ENCODE data around the gene CSTPP1.
"Not testable (repeated sequence)": the region's sequence is repeated elsewhere in the genome, so short reads cannot be mapped to it uniquely, and the experiment has no call there.

The CSTPP1 gene

GRCh38 chr11:46961041-46961440 lies 24.5 kb downstream of the CSTPP1 start:
- DNase-seq = no peak

GRCh38 chr11:46961886-46962285 lies 25.3 kb downstream of the CSTPP1 start:
- not testable (repeated sequence) for DNase-seq

DNA sequence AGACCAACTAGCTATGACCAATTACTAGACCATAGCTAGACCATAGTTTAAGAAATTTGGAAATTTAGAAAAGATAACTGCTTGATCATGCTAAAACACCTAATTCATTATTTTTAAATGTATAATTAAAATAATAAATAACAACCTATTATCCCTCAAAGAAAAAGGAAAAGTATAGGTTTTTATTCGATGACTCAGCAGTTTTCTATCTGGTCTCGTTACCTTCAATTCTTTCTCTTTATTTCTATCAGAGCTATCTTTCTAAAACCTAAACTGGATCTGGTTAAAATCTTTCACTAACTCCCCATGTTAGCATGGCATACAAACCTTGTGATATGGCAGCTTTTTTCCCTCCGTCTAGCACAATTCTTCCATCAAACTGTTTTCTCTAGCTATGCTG lies 27.3 kb downstream of the CSTPP1 start:
- DNase-seq = no peak

DNA sequence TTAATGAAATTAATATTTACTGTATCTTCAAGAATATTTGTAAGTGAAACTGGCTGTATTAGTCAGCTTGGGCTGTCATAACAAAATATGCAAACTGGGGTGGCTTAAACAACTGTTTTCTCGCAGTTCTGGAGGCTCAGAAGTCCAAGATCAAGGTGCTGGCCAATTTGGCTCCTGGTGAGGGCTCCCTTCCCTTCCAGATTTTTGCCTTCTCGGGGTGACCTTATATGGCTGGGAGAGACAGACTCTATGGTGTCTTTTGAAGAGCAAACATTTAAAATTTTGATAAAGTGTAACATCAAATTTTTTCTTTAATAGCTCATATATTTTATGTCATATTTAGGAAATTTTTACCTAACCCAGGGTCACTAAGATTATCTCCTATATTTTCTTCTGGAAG lies 30.2 kb downstream of the CSTPP1 start:
- no peak for DNase-seq

DNA sequence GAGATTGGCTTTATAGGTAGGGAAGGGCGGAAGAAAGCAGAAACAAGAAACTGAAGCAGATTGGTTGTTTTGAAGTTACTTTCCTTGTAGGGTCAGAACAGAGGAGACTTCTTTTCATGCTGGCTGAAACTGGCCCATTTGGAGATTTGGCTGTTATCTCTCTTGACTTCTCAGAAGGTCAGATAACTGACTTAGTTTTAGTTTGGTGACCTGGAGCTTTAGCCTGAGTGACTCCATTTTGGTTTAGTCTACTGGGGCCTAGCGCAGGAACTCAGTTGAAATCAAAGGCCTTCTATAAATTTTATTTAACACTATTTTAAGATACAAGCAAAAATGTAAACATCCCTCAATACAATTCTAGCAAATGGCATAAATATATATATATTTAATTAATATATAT lies 31.4 kb downstream of the CSTPP1 start:
- no peak for DNase-seq

GRCh38 chr11:46969379-46969778 lies 32.8 kb downstream of the CSTPP1 start:
- DNase-seq = no peak

GRCh38 chr11:46970913-46971625 lies 34.5 kb downstream of the CSTPP1 start:
- DNase-seq = no peak

DNA sequence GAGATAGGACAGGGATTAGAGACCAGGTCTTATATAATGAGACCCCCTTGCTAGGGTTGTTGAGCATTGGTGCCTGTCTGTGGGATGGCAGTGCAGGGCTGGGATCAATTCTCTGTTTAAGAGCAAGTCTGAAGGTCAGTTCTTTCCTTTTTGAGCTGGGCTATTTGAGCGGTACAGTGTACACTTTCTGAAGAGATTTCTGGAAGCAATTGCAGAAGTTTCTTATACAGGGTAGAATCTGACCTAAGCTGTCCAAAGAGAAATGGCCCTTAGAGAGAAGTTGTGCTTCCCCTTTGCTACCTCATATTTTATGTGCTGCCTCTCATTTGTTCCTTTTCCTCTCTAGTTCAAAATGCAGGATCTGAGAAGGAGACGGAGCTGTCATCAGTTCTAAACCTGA lies 35.8 kb downstream of the CSTPP1 start:
- no peak for DNase-seq

- DNase-seq = no peak
Measured at GRCh38 chr11:46972821-46973220, 36.3 kb downstream of the CSTPP1 start.

DNA sequence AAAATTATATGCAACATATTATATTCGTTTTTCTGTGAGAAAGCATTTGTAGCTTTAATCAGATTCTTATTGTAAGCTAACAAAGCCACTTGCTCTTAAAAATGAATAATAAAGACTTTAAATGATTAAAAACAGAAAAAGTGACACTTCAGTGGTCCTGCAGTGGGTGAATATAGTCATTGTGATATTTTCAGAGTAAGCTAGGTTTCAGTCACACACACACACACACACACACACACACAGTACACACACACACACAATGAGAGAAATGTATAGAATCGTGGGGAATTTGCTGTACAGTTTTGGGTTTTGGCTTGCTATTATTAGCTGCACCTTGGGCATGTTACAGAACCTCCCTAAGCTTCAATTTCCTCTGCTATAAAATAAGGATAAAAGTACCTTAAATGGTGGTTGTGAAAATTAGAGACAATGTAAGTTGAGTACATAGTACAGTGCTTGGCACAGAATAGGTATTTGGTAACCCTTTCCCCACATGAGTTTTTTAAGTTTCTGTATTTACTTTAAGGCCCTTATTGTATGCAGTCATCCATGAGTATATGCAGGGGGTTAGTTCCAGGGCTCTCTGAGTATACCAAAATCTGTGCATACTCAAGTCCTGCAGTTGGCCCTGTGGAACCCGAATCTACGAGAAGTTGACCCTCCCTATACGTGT lies 39.8 kb downstream of the CSTPP1 start:
- no peak for DNase-seq

DNA sequence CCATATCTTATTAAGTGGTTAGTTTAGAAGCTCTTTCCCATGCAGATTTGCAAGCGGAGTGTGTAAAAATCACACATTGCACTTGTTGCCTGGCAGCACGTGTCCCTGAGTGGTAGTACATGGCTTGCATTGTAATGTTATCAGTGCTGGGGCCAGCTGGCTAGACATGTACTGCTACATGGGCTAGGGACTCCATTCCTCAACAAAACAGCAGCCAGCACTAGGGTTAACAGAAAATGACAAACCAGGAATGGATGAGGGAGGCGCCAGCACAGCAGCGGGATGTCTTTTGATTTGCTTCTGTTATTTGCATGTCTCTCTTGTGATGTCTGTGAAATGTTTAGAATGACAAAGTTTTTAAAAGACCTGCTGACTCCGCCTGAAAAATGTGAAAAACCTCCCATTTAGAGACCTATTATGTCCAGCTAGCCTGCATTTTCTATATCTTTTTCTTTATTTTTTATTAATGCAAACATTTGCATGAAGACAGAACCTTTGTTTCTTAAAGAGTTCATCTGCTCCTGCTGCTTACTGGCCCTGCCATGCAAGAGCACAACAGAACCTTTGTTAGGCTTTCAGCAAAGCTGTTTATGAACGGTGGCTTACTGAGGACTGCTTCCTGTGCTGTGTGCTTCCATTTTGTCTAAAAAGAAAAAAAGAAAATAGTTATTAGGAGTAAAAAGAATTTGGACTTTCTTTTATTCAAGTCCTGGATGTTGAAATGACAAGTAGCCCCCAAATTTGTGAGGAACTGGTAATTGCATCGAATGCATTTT lies 40.7 kb downstream of the CSTPP1 start:
- DNase-seq = no peak

GRCh38 chr11:46978005-46978491 lies 41.5 kb downstream of the CSTPP1 start:
- DNase-seq = no peak

GRCh38 chr11:46979358-46979757 lies 42.8 kb downstream of the CSTPP1 start:
- no peak for DNase-seq

DNA sequence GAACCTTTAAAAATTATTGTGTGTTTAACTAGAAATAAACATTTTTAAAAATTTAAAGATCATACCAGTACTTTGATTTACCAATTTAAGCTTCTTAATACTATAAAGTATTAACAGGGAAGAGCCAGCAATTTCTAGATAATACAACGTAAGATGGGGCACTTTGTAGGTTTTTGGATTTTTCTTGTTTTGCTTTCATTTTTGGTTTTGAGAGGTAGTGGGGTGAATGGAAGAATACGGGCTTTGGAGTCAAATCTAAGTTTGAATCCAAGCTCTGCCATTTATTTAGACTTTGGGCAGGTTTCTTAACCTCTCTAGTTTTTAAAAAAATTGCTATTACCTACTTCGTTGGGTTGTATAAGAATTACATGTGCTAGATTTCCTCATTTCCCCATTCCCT lies 44.9 kb downstream of the CSTPP1 start:
- DNase-seq = no peak

- DNase-seq = no peak
Measured at GRCh38 chr11:46982797-46983452, 46.4 kb downstream of the CSTPP1 start.

DNA sequence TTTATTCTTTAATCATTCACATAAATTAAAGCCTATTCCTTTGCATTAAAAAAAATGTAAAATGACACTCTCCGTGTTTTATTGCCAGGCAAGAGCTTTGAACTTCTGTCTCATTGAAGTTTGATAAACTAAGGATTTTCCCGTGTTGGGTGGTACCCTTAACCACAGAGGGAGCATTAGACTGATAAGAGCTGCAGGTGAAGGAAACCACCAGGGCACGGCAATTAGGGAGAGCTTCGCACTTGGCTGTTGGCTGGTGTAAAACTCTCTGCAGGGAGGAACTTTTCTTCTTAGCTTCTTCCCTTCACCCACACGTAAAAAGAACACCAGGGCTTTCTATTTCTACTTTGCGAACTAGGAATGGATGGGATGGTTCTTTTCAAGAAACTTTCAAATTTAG lies 47.0 kb downstream of the CSTPP1 start:
- DNase-seq = no peak

DNA sequence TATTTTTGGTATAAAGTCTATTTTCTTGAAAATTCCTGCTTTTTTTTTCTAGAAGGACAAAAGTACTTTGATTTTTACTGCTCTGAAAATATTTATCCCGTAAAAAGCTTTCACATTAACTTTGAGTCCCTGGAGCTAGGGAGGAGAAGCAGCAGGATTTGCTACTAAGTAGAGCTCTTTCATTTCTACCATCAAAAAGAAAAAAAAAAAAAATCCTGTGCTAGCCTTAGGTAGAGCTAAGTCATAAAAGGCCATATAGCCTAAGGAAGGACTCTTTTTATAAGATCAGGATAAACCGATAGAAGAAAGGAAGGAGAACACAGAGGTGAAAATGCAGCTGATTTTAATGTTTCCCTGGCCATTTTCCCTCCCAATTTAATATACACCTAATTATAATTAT lies 48.0 kb downstream of the CSTPP1 start:
- no peak for DNase-seq

DNA sequence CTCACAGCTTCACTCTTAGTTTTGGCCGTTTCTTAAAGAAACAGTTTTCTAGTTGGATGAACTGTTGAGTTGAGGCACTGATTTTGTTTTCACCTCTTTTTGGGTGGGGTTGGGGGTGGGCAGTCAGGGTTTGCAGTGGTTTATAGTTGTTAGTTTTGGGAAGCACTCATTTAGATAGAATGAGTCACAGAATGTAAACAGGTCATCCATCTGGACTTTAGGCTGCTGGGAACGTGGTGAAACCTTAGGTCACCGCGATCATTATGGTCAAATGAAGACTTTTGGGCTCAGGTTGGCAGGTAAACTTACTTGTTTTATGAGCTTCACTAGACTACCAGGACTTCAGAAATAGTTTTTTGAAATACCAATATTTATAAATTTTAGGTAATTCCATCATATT lies 48.4 kb downstream of the CSTPP1 start:
- no peak for DNase-seq

DNA sequence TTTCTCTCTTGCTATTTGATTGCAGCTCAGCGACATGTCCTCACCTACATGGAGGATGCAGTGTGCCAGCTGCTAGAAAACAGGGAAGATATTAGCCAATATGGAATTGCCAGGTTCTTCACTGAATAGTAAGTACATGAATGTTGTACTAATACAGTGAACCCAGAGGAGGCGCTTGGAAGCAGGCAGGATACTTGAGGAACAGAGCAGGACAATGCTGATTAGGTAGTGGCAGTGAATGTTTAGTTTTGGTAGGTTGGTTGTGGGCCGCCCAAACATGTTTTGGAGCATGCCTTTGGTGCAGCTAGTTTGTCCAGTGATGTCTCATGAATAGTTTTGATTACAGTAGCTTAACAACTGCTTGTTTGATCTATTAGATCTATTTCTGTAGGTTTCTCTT lies 50.6 kb downstream of the CSTPP1 start:
- DNase-seq = no peak

- DNase-seq = not testable (repeated sequence)
Measured at GRCh38 chr11:46989810-46990487, 53.4 kb downstream of the CSTPP1 start.

DNA sequence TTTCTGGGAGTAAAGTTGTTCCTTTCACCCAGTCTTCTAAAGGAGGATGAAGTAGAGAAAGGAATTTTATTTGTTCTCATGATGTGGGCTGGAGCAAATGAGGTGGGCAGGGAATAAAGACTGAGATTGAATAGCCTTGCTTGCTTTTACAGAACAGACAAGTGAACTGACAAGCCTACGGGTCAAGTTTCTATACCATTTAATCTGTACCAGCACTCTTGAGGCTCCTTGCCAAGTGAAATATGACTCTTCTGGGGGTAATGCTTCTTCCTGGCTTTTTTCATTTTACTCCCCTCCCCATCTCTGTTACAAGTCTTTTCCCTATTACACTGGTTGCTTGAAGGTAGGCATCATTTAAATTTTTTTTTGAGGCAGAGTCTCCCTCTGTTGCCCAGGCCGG lies 54.8 kb downstream of the CSTPP1 start:
- DNase-seq = no peak

GRCh38 chr11:46992386-46992785 lies 55.8 kb downstream of the CSTPP1 start:
- not testable (repeated sequence) for DNase-seq

GRCh38 chr11:46997796-46998195 lies 61.2 kb downstream of the CSTPP1 start:
- not testable (repeated sequence) for DNase-seq
